Measurements from ENCODE around the gene RPL36AL. TPM values are rescaled to one million over a fixed set of nuclear protein-coding genes. Genes with fewer than 3 reads are reported as not detected.

The RPL36AL gene
- polyA plus RNA-seq, 1 donor (not counting 4 experiments of a cell fraction or from before 2014, with no cell fraction given): 327 TPM

GRCh38 chr14:49582113-49582977, 38.1 kb downstream of the RPL36AL start:
- DNase-seq (ENCODE audit: low read depth, low spot score) (no peak), FAIRE-seq (no peak)
- Histone ChIP-seq H3K4me3 (ENCODE audit: control insufficient read depth in 2 of 3, extremely low read depth in 1 of 3, insufficient read depth in 2 of 3, low read depth in 1 of 3, low read length in 3 of 3) (no peak overlapping the region), H3K79me2 (ENCODE audit: control insufficient read depth, insufficient read depth, low read length) (peaks cover 59% of the 10 kb centered on the region), H3K27me3 (ENCODE audit: control insufficient read depth, extremely low read depth, insufficient read depth, low read length) (no peaks in the 10 kb centered on the region), H3K4me1 (ENCODE audit: control insufficient read depth, extremely low read depth, insufficient read depth, low read length) (peaks cover 21% of the 10 kb centered on the region), H3K4me2 (ENCODE audit: control insufficient read depth, extremely low read depth, insufficient read depth, low read depth, low read length) (no peak overlapping the region), H3K9ac (ENCODE audit: control insufficient read depth, extremely low read depth, insufficient read depth, low read length) (no peak overlapping the region), H3K9me1 (ENCODE audit: control insufficient read depth, extremely low read depth, insufficient read depth, low read length) (no peaks in the 10 kb centered on the region), H3K9me3 (ENCODE audit: control insufficient read depth, low read depth, low read length) (no peaks in the 10 kb centered on the region), H2AFZ (ENCODE audit: control insufficient read depth, low read length) (no peak overlapping the region), H3K36me3 (ENCODE audit: control insufficient read depth in 2 of 2, extremely low read depth in 1 of 2, insufficient read depth in 2 of 2, low read length in 2 of 2) (peaks cover 7 to 23% of the 10 kb centered on the region in 2 experiments), H3K27ac (ENCODE audit: control insufficient read depth, insufficient read depth, low read length) (no peak overlapping the region), H4K20me1 (ENCODE audit: control insufficient read depth, extremely low read depth, insufficient read depth, low read length) (peaks cover 8% of the 10 kb centered on the region)
- TF ChIP-seq CTCF (optimal IDR thresholded peaks at IDR 0.05 in 1 of 3, IDR thresholded peaks at IDR 0.05 in 1 of 3, conservative IDR thresholded peaks at IDR 0.05 in 1 of 3; ENCODE audit: extremely low read depth in 1 of 3, insufficient read depth in 2 of 3, low read length in 3 of 3): no peak
- TF ChIP-seq EZH2 (IDR thresholded peaks at IDR 0.05; ENCODE audit: low read length): no peak
- dilution Hi-C loops (cut with MboI; ENCODE audit: extremely low pct_ligation_motif_present, low sequenced_read_pairs): no loop called here

- Histone ChIP-seq H3K79me2 (ENCODE audit: control insufficient read depth, insufficient read depth, low read length) (peaks cover 59% of the 10 kb centered on the region), H3K9me3 (ENCODE audit: control insufficient read depth, low read depth, low read length) (no peaks in the 10 kb centered on the region), H3K27ac (ENCODE audit: control insufficient read depth, insufficient read depth, low read length) (no peak overlapping the region), H3K9me1 (ENCODE audit: control insufficient read depth, extremely low read depth, insufficient read depth, low read length) (no peaks in the 10 kb centered on the region), H3K27me3 (ENCODE audit: control insufficient read depth, extremely low read depth, insufficient read depth, low read length) (no peaks in the 10 kb centered on the region), H3K4me3 (ENCODE audit: control insufficient read depth in 2 of 3, extremely low read depth in 1 of 3, insufficient read depth in 2 of 3, low read depth in 1 of 3, low read length in 3 of 3) (no peak overlapping the region), H3K36me3 (ENCODE audit: control insufficient read depth in 2 of 2, extremely low read depth in 1 of 2, insufficient read depth in 2 of 2, low read length in 2 of 2) (peaks cover 9 to 26% of the 10 kb centered on the region in 2 experiments), H3K4me1 (ENCODE audit: control insufficient read depth, extremely low read depth, insufficient read depth, low read length) (peaks cover 21% of the 10 kb centered on the region), H3K4me2 (ENCODE audit: control insufficient read depth, extremely low read depth, insufficient read depth, low read depth, low read length) (no peak overlapping the region), H4K20me1 (ENCODE audit: control insufficient read depth, extremely low read depth, insufficient read depth, low read length) (peaks cover 8% of the 10 kb centered on the region), H3K9ac (ENCODE audit: control insufficient read depth, extremely low read depth, insufficient read depth, low read length) (no peak overlapping the region), H2AFZ (ENCODE audit: control insufficient read depth, low read length) (no peak overlapping the region)
- dilution Hi-C loops (cut with MboI; ENCODE audit: extremely low pct_ligation_motif_present, low sequenced_read_pairs): no loop called here
- FAIRE-seq (no peak), DNase-seq (ENCODE audit: low read depth, low spot score) (no peak)
- TF ChIP-seq EZH2 (IDR thresholded peaks at IDR 0.05; ENCODE audit: low read length) (no peak), CTCF (optimal IDR thresholded peaks at IDR 0.05 in 1 of 3, IDR thresholded peaks at IDR 0.05 in 1 of 3, conservative IDR thresholded peaks at IDR 0.05 in 1 of 3; ENCODE audit: extremely low read depth in 1 of 3, insufficient read depth in 2 of 3, low read length in 3 of 3) (no peak)
Observed at GRCh38 chr14:49581209-49582112, 39.0 kb downstream of the RPL36AL start.

Measured in keratinocyte (primary cell).